NCI-H345 (cell line): Measurements from ENCODE around the gene PDCL3.

Source experiments
- DNase-seq: peaks from one replicate; lab custom pipeline; 2025; lab: John Stamatoyannopoulos, UW

PDCL3 gene

DNA sequence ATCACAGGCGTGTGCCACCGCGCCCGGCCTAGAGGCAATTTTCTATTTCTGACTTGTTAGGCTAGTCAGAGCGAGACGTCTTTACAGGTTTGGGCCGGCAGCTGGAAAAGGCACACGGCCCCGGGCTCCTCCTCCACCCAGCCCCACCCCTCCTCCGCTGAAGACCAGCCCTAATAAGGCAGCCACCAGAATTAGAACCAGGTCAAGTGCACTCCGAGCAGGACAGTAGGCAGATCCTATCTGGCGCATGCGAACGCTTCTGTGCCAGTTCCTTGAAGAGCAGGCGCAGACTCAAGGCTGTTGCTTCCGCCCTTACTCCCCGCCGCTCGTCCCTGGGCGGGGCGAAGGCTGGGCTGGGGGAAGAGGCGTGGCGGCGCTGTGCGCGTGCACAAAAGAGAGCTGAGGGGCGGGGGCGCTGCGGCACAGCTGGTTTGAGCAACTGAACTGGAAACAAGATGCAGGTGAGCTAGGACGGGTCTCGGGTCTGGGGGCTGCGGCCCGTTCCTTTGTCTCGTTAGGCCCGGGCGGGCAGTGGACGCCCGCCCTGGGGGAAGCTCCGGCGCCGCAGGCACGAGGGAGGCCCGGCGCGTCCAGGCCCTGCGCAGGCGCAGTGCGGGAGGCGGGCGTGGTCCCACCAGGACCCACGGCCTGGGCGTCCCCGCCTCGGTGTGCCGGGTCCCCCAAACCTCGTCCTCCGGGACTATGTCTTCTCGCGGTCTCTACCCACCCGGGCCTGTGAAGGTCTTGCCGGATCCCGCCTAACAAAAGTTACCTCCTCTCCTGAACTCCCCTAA is at the start of gene PDCL3:
TSS of gene PDCL3 (plus strand) at position 381 of the 794 bp plus-strand sequence. CDS start at position 456, 75 bp downstream.
- DNase-seq, result peak; percentile 96

DNA sequence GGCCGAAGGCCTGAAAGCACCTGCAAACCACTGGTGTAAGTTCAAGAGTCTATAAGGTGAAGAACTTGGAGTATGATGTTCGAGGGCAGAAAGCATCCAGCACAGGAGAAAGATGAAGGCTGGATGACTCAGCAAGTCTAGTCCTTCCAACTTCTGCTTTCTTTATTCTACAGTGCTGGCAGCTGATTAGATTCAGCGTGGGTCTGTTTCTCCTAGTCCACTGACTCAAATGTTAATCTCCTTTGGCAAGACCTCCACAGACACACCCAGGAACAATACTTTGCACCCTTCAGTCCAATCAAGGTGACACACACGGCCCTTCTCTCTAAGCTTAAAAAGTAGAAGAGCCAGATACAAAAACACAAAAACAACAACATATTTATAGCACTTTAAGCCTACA is 49.1 kb upstream of the PDCL3 start:
- DNase-seq, result no peak

DNA sequence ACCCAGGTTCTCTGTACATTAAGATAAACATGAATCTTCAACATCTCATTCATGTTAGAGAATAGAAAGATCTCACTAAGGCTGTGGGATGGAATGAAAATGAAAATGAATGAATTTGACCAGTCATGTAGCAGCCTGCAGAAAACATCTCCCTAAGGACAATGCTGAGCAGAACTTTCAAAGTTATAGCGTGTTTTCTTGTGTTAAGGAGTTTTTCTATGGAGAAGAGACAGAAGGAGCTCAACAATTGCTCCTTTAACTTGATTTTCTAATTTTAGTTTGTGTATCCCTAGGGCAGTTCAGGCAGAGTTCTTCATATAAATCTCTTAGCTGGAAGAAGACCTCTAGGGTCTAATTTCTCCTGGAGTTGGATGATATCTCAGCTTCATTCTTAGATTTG is 45.2 kb upstream of the PDCL3 start:
- DNase-seq, result no peak

DNA sequence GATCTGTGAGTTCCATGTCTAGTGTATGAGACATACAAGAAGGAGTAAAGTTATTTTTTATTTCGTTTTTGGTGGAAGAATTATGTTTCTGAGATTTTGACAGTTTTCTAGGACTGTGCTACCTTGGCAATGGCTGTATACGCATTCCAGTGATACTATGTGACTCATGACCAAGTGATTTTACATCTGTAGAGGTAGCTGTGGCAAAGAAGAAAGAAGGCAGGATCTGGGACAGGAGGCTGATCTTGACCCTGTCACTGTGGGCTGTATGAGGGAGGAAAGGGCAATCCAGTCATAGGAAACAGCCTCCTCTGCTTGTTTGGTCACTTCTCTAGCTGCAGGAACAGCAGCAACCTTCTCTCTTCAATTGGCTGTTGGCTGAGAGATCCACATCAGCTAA is 44.0 kb upstream of the PDCL3 start:
- DNase-seq, result no peak

DNA sequence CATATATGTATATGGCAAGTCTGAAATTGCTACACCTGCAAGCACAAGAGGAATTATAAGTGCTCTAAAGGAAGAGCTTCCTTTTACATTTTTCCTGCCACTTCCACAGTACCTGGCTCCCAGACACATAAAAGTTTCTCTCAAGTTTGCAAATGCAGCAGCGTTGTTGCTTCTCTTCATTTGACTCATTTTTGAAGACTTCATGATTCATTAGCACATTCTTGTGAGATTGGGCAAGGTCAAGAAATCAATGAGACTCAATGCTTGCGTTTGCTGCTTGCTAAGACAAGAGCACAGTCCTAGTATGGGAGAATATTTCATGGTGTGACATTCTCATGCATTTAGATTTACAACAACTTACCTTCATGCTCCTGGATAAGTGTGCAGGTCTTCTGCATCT is 42.6 kb upstream of the PDCL3 start:
- DNase-seq, result no peak

DNA sequence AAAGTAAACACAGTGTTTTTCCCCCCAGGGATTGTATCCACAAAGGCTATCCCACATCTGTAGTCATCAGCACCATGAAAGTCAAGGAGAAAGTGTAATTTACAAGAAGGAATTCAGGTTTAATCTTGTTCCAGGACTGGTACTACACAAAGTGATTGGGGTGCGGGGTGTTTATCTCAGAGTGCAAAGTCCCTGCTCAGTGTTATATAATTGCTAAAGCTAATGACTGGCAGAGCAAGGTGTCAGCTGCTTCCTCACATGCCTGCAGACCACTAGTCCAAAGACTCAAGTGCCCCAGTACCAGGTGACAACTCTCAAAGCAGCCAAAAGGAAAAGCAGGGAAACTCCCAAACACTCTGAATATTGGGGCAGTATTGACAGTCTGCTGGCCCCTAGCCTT is 40.4 kb upstream of the PDCL3 start:
- DNase-seq, result no peak

DNA sequence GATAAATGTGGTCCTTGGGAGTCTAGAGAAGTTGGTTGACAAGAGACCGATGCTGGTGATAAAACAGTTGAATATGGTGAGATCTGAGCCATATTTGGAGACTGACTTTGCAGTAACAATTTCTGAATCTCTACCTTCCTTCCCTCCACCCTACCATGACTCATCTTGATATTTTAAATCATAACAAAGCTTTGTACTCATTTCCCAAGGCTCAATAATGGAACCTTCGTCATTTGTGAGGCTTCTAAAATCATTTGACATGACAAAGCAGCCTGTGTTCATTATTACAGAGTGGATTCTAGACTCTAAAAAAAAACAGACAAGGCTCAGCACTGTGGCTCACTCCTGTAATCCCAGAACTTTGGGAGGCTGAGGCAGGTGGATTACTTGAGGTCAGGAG is 38.5 kb upstream of the PDCL3 start:
- no peak for DNase-seq

DNA sequence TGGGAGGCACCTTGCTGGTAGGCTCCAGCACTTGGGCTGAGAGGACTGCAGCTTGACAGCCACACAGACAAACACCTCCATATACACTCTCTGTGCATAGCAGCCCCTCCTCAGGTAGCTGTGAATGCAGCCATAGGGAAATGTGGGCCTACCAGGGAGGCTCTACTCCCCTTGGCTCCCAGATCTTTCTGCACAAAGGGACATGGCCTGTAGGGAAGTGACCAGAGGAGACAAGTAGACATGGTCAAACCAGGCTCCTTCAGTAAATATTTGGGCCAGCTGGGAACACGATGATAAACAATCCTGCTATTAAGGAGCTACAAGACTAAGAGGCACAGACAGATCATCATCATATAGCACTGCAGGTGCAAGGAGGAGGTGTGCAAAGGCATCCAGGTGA is 35.9 kb upstream of the PDCL3 start:
- no peak for DNase-seq

DNA sequence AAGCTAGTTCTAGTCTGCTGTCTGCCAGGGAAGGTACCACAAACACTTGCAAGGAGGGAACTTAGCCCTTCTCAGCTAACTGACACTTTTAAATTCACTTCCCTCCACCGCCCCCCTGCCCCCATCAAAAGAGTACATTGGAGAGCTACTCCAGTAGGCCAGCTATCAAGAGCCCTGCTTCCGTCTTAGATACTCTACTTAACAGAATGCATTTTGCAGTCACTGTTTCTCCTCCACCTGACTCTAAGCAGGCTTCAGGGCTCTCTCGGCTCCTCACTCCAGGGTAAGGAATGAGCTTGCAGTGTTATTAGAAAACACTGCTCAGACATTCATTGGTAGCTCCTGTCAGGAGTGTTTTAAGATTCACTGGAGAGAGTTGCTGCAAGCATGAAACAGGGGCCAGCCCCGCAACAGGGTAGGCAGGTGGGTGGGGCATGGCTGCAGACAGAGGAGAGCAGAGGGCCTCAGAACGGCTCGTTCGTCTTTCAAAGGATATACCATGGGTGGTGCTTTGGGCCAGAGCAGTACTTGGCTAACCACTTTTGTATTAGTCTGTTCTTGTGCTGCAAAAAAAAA is 35.3 kb upstream of the PDCL3 start:
- DNase-seq, result no peak

DNA sequence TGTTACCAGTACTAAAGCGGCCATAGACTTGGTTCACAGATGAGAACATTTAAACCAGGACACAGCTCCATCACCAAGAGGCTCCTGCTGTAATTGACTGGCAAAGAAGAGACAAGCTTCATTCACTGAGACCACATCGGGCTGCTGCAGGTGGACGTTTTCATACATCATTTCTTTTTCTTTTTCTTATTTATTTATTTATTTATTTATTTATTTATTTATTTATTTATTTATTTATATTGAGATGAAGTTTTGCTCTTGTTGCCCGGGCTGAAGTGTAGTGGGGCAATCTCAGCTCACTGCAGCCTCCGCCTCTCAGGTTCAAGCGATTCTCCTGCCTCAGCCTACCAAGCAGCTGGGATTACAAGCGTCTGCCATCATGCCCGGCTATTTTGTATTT is 33.6 kb upstream of the PDCL3 start:
- DNase-seq, result no peak

DNA sequence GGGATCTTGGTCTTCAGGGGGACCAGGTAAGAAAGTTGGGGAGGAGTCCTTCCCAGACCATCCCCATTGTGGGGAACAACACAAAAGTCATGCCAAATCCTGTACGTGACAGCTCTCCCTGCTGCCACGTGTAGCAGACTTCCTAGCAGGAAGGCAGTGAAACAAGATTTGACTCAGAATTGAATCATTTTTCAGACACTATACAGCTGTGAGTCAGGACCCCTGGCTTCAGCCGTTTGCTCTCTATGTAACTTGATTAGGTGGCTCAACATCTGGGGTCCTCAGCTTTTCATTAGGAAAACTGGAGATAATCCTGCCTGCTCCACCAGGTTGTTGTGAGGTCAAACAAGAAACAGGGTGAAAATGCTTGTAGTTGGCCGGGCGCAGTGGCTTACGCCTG is 32.9 kb upstream of the PDCL3 start:
- DNase-seq, result no peak

DNA sequence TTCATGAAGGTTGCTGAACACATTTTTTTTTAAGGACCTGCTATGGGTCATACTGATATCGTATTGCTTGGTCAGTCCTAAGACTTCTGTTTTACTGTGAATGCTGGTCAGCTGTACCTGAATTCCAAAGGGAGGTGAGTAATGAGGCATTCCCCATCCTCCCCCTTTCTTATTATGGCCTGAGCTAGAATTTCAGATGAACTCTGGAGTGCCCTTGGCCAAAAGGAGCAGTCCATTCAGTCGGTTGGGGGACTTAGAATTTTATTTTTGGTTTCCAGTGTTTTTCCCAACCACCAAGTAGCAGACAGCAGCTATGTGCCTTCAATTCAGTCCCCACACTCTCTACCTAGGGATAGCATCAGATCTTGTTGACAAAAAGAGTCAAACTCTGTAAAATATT is 26.9 kb upstream of the PDCL3 start:
- no peak for DNase-seq

DNA sequence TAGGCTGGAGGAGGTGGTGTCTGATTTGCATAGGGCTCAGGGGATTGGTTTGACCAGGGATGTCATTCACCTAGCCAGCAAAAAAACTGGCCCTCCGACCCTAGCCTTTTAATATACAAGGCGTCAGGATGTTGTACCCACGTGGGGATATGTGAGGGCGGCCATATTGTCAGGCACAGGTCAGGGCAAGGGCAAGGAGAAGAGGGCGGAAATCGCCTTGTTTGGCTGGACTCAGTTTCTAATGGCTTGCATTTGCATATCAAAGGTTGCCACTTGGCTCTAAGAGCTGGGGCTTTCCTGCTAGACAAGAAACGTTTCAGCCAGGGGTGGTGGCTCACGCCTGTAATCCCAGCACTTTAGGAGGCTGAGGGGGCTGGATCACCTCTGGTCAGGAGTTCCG is 24.9 kb upstream of the PDCL3 start:
- no peak for DNase-seq

DNA sequence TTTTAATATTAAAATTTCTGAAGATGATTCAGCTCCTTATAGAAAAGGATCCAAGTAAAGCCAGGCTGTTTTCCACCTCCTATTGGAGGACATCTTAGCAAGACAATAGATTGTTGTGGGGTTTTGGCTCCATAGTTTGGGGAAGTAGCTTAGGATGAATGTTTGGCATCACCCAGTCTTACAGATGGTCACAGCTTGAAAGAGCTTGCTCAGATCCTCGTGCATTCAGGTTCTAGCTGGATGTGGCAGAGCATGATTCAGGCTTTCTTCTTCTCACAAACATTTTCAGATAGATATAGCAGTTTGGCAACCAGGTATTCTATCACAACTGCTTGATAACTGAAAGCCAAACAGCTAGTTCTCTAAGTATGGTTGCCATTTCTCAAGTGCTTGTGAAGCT is 23.6 kb upstream of the PDCL3 start:
- DNase-seq, result no peak

DNA sequence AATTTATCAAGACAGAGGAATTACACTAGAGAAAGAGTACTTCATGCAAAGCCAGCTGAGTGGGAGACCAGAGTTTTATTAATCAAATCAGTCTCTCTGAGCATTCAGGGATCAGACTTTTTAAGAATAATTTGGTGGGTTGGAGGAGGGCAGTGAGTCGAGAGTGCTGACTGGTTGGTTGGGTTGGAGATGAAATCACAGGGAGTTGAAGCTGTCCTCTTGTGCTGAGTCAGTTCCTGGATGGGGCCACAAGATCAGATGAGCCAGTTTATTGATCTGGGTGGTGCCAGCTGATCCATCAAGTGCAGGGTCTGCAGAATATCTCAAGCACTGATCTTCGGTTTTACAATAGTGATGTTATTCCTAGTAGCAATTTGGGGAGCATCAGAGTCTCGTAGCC is 21.4 kb upstream of the PDCL3 start:
- DNase-seq, result no peak

DNA sequence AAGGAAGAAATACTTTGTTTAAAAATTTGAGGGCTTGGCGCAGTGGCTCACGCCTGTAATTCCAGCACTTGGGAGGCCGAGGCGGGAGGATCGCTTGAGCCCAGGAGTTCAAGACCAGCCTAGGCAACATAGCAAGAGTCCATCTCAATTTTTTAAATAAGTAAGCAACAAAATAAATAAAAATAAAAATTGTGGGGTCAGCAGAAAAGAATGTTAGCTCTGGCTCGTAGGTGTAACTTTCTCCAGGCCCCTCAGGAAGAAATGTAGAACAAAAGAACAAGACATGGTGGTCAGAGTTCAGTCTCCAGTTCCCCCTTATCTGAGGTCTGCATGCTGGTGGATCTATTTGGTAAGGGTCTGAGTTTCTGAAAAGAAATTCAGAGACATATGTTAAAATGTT is 20.4 kb upstream of the PDCL3 start:
- DNase-seq, result no peak

DNA sequence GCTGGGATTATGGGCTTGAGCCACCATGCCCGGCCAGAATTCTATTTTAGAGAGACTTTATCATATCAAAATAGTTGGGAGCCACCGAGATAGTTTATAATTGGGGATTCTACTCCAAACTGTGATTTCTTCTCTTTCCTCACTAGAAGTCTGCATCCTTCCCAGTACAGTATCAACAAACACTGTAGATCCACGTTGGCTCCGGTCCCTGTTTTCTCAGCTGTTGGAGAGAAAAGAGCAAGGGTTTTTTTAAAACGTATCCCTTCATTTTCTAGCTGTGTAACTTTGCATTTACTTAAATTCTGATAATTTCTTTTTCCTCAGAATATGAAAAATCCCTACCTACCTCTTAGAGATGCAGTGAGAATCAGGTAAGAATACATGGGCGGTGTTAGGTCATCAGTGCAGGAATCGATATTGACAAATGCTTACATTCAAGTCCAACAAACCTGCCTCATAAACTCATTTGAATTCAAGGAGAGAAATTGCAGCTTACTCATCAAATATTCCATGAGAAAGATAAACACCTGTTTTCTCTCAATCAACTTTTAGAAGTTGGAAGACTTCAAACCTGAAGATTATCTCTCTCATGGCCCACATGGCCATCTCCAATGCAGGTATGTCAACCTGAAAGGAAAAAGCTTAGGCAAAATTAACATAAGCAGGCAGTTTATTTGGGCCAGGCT is 17.7 kb upstream of the PDCL3 start:
- no peak for DNase-seq

DNA sequence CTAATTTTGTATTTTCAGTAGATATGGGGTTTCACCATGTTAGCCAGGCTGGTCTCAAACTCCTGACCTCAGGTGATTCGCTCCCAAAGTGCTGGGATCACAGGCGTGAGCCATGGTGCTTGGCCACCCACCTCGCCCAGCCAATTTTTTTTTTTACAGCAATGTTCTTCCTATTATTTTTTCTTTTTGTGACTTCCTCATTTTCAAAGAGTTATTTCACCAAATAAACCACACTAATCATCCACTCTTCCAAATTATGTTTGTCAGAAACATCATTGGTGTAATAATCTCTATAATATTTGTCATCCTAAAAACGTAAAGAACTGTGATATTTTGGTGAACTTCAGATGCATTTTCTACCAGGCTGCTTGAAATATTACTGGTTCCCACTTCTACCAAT is 16.3 kb upstream of the PDCL3 start:
- no peak for DNase-seq

DNA sequence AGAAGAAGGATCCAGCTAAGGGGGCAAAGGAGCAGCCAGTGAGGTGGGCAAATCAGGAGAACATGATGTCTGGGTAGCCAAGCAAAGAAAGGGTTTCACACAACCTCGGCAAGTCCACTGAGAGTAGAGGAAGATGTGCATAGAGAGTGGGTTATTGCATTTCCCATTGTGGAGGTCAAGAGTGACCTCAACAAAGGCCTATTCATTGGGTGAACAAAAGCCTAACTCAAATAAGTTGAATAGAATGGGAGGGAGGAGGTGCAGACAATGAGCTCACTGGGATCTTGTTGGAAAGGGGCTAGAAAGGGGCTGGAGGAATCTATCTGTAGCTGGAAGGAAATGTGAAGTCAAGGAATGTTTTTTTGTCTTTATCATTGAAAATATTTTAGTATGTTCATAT is 14.0 kb upstream of the PDCL3 start:
- no peak for DNase-seq

DNA sequence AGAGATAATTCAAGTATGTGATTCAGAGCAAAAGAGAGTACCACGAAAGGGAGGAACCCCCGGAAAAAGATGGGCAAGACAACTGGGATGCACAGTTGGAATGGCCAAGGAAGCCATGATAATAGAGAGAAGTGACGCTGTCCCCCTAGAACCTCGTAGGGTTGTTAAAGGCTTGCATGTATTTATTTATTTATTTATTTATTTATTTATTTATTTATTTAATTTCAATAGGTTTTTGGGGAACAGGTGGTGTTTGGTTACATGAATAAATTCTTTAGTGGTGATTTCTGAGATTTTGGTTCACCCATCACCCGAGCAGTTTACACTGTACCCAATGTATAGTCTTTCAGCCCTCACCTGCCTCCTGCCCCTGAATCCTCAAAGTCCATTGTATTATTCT is 11.5 kb upstream of the PDCL3 start:
- no peak for DNase-seq

DNA sequence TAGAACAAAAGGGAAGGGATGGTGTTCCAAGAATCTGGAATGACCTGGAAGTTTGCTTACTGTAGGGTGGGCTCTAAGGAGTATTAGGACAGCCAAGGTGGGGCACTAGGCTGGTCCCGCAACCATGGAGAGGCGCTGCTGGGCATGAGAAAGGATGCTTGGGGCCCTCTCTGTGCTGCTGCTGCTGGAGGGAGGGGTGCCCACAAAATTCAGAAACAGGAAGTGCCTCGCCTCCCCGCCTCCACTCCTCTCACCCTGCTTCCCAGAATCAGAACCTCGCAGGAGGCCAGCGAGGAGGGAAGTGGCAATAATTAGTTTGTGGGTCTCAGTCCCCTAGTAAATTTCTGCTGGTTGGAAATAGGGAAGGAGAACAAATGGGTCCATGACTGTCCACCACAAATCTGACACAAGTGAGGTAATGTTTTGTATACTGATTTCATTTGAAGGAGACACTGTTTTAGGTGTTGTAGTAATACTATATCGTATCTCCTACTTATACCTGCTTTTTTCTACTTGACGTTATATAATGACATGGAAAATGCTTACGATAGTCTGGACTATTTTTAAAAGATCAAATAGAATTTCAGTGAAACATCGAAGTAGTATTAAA is 7.9 kb upstream of the PDCL3 start:
- DNase-seq, result no peak

DNA sequence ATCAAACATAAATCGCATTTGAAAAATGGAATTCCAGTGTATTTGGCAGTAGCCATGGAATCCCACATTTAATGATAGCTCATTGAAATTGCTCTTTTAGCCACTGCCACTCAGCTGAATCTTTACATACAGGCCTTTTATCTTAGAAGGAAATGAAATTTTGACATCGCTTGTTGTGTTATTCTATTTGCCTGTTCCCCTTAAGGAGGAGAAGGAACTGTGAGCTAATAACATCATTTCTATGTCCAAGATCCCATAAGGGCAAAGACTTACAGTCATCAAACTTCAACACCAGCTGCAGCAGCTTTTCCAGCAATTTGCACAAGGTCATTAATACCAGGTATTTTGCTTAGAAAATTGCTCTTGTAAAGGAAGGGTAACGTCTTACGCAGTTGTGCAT is 6.0 kb upstream of the PDCL3 start:
- DNase-seq, result no peak

DNA sequence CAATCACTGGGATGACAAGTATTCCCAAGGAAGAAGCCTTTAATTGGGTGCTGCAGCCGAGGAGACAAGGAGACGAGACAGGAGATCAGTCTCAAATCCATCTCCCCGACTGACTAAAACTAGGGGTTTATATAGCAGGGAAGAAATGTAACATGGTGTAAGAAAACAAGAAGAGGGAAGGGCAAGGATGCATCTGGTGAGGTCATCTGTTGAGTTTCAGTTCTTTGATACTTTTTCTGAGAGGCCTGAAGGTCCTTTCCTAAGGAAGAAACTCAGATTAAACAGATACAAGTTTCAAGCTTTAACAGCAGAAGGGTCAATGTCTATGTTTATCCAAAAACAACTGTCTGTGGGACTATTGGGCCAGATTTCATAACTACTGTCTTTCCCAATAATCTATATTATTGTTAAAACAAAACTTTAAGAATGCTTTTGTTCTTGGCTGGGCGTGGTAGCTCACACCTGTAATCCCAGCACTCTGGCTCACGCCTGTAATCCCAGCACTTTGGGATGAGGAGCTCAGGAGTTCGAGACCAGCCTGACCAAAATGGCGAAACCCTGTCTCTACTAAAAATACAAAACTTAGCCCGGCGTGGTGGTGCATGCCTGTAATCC is 2.5 kb upstream of the PDCL3 start:
- no peak for DNase-seq
